OCI-LY3 (cell line): ENCODE data around the gene ZC3H12D.

Experiments used
- CTCF ChIP-seq: fragments of 200-600, 300-600 bp; sonication (generic); IDR thresholded peaks from 2 replicates; pipeline ENCODE4 v1.5.1; 2014; ENCODE audit warnings: antibody characterized with exemption, low read length, low read depth
- EZH2phosphoT487 ChIP-seq: fragments of 200-600 bp; shearing (Covaris generic); IDR thresholded peaks from 2 replicates; pipeline ENCODE4 v1.6.1; 2018; ENCODE audit warnings: antibody characterized with exemption, mixed run types, low read depth

- TF ChIP-seq CTCF (no peak), EZH2phosphoT487 (no peak)
Observed at GRCh38 chr6:149458196-149458595, 26.6 kb downstream of the ZC3H12D start.
